Measurements from ENCODE around the gene RBM7.
A peak's percentile ranks its signal among the peaks of the same experiment; 100 is the strongest.

The RBM7 gene

DNA sequence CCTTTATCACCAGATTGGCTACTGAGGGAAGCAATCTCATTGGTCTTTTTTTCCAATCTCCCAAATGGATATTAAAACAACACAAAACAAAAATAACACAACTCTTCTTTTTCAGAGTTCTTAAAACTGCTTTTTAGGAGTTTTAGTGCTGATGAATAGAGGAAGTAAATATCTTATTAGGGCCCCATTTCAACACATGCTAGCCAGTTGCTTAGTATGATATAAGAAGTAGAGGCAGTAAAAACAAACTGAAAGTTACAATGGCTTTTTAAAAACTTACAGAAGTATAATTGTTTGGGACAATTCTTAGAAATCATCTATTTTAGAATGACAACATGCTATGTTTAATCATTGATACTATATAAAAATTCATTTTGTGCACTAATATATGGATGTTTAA, 3.5 kb upstream of the RBM7 start:
- no peak for DNase-seq (ENCODE audit: low spot score)
- no peak for FAIRE-seq

DNA sequence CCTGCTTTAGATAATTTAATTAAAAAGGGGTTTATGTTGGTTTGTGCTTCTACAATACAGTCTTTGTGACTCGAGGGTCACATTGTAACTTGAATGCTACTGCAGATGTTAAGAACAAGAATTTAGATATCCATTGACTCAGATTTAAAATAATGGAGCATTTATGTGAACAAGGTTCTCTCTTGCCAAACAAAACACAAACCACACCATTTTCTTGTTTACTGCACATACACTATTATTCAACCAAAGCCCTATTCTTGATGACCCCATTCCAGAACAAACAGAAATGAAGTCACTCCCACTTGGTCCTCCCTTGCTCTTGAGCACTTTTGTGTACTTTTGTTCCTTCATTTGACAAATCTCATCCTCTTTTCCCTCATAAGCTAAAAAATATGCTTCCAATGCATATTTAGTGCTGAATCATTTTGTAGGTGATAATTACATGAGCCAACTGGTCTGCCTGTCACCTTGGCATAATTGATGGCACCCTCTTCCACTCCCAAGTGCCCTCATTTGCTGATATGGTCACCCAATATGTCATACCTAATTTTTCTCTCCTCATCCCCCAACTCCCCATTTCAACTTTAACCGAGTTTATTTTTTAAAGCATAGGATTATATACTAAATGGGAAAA, 3.0 kb upstream of the RBM7 start:
- DNase-seq (ENCODE audit: low spot score) (no peak), FAIRE-seq (no peak)

DNA sequence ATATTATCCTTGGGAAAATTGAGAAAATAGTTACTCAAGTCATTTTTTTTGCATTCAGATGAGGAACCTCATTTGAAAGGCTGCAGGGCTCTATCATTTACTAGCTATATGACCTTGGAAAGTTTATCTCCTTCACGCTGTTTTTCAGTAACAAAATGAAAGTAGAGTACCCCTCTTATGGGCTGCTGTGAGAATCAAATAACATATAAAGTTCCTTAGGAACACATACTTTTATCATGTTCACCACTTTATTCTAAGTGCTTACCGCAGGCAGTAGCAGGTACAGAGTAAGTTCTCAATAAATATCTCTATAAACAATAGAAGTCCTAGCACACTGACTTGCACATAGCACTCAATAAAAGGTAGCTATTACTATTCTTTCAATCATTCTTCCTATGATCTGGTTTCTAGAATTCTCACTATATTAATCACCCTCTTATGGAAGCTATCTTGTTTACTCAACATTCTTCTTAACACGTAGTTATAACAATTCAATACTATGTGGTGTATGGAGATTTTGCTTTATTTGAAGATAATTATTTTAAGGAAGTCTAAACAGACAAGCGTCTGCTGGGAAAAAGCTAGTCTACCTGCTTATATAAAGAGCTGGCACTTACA, 2.1 kb upstream of the RBM7 start:
- DNase-seq (ENCODE audit: low spot score) (no peak), FAIRE-seq (no peak)

DNA sequence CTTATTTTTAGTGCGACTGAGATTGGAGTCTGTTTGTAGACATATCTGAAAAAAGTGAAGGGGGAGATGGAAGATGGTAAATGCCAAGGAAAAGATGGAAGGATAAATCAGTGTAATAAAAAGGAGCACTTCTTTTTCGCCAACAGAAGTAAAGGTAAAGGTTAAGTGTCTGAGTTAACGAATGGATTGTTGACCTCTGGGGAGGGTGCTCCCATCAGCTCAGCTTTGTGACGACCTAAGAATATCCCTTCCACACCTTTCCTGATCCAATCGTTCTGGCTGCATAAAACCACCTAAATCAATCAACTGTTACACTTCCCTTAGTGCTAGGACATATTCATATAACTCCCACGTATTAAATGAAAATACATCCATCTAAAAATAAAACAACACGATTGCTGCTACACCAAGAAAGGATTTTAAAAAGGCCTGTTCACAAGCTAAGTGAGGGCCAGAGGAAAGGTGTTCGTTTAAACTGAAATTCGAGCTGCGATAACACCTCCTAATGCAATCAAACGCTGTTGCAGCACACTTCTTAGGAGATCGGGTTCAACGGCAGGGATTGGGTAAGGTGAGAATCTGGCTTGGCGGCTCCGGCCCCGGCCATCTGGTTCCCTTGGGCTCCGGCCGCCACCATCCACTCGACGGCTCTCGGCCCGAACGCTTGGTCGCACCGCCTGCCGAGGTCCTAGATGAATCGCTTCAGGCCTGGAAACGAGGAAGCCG, 813 bp upstream of the RBM7 start:
- DNase-seq (ENCODE audit: low spot score), result no peak
- FAIRE-seq, result peak; percentile 52

DNA sequence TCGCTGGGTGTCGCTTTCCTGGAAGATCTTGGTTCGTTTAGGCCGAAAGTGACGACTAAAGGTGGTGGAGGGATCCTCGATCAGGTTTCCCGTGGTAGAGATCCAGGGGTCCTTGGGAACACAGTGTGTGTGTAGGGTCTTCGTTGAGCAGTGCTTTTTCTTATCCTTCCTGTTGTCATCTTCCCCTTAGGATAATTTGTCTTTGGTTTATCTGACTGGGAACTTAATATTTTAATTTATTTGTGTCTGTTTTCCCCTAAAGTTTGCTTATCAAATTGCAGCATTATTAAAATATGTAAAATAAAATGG, 403 bp downstream of the RBM7 start:
- DNase-seq (ENCODE audit: low spot score) (no peak), FAIRE-seq (no peak)

DNA sequence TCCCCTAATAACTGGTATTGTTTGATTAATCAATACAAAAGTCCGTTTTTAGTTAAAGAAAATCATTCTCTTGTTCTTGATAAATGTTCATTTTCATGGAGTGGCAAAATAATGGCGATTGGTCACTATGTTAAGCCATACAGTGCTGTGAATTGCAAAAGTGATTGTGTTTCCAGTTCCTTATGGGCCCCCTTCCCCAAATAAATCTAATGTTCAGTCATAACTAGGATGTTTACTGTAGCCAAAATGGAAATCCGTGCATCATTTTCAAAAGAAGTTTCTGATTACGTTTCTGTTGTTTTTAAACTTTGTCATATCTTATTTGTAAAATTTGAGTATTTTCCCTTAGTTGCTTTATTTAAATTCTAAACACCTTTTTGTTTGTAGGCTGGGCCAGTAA, 845 bp downstream of the RBM7 start:
- FAIRE-seq (no peak), DNase-seq (ENCODE audit: low spot score) (no peak)

DNA sequence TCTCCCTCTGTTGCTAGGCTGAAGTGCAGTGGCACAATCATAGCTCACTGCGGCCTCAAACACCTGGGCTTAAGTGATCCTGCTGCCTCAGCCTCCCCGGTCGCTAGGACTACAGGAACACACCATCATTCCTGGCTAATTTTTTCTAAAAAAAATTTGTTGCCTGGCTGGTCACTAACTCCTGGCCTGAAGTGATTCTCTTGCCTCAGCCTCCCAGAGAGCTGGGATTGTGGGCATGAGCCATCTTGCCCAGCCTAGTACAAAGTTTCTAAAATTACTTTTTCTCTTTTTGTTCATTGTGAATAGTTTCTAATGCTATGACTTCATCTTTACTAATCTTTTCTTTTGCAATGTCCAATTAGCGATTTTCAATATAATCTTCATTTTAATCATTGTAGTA, 12.5 kb downstream of the RBM7 start:
- FAIRE-seq (no peak), DNase-seq (ENCODE audit: low spot score) (no peak)

DNA sequence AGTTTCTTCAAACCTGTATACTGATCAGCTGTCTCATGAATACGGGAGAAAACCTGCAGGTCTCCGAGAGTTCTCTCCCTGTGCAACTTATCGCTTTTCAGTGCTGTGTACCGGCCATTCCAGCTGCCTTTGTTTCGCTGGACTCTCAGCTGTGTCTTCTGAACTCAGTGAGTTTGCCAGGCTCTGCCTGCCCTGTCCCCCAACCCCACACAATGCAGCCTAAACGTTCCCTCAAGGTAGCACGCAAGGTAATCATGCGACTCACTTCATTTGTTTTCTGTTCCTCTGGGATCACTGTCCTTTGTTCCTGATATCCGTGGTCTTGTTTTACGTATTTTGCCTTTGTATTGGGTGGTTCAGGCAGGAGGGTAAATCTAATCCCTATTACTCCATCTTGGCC, 13.5 kb downstream of the RBM7 start:
- no peak for FAIRE-seq

DNA sequence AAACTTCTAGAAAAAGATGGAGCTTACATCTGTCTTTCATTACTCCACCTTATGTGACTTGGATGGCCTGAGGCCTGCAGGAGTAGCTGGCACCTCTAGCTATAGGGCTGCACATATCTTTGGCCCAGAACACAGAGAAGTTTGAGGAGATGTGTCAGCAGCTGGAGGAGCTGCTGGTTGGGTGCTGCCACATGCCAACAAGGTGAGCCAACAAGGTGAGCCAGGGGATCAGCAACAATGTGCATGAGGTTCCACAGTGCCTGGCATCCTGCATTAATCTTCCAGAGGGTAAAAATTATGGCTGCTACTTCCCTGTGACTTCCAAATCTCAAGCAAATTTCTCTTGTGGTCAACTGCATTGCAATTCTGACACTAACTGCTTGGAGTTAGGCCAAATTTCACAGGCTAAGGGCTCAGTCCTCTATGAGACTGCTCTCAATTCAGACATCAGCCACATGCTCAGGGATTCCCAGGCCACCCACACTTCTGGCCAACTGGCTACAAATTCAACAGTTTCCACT, 16.0 kb downstream of the RBM7 start:
- DNase-seq (ENCODE audit: low spot score) (no peak), FAIRE-seq (peak; percentile 48)

More for the DNA sequence above, 13.5 kb downstream of the RBM7 start:
- no peak for DNase-seq (ENCODE audit: low spot score)

DNA sequence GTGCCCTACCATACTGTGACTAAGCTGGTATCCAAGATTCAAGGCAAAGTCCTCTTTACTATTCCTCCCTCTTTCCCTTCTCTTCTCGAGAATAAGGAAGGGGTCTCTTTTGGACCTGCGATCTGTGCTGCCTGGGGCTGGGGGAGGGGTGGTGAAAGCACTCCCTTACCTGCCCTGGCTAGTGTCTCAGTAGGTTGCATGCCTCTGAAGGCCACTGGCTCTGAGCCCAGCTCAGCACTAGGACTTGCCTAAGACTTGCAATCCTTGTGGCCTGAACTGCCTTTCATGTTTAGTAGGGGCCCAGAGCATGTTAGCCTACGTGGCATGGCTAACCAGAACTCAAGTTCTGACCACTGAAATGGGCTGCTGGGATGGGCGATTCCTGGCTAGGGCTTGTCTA, 25.8 kb downstream of the RBM7 start:
- no peak for FAIRE-seq
- no peak for DNase-seq (ENCODE audit: low spot score)

DNA sequence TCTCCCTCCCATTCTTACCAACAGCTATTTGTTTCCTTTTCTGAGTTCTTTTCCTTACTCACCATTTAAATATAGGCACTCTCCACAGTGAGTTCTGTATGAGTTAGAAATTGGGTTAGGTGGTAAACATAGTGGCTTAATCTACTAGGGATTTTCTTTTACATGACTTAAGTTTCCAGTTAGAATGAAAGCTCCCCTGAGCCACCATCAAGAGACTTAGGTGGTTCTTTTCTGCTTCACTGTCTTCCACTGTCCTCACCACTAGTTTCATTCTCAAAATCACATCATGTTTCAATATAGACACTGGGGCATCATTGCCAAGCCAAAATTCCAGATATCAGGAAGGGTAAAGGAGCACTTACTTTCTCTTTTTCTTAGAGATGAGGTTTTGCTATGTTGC, 29.8 kb downstream of the RBM7 start:
- DNase-seq (ENCODE audit: low spot score), result no peak
- FAIRE-seq, result no peak

DNA sequence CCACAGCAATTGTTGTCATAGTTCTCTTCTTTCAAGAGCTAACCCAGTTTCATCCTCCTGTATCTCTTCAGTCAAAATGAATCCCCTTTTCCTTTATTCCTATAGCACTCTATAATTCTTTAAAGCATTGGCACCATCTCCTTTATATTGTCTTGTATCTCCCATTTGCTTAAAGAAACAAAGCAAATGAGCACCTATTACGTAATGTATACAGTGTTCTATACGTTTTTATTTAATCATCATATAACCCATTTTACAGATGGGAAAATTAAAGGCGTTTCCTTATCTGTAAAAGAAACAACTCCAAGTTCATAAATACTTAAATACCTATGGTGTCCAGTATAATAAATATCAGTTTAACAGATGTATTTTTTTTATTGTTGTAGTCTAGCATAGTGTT, 32.4 kb downstream of the RBM7 start:
- FAIRE-seq, result no peak
- no peak for DNase-seq (ENCODE audit: low spot score)

DNA sequence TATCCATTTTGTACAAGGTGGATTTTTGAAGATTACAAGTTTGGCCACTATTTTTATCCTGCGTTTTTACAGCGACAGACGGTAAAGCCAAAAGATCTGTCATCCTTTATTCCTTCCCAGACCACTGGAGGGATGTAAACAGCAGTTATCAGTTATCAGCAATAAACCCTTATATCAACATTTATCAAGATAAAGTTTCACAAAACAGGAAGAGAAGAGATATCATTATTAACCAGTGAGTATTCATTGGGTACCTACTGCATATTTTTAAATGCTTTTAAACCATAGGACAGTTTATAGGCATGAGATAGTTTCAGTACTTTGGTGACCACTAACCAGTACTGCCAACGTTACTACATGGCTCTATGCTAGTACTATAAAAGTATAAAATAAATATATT, 32.9 kb downstream of the RBM7 start:
- DNase-seq (ENCODE audit: low spot score) (no peak), FAIRE-seq (no peak)

DNA sequence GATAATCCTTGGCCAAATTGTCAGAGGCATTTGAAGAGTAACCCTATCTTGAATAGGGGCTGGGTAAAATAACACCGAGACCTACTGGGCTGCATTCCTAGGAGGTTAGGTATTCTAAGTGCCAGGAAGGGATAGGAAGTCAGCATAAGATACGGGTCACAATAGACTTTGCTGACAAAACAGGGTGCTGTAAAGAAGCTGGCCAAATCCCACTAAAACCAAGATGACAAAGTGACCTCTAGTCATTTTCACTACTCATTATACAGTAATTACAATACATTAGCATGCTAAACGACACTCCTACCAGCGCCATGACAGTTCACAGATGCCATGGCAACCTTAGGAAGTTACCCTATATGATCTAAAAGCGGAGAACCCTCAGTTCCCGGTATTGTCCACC, 37.8 kb downstream of the RBM7 start:
- FAIRE-seq (no peak), DNase-seq (ENCODE audit: low spot score) (no peak)

DNA sequence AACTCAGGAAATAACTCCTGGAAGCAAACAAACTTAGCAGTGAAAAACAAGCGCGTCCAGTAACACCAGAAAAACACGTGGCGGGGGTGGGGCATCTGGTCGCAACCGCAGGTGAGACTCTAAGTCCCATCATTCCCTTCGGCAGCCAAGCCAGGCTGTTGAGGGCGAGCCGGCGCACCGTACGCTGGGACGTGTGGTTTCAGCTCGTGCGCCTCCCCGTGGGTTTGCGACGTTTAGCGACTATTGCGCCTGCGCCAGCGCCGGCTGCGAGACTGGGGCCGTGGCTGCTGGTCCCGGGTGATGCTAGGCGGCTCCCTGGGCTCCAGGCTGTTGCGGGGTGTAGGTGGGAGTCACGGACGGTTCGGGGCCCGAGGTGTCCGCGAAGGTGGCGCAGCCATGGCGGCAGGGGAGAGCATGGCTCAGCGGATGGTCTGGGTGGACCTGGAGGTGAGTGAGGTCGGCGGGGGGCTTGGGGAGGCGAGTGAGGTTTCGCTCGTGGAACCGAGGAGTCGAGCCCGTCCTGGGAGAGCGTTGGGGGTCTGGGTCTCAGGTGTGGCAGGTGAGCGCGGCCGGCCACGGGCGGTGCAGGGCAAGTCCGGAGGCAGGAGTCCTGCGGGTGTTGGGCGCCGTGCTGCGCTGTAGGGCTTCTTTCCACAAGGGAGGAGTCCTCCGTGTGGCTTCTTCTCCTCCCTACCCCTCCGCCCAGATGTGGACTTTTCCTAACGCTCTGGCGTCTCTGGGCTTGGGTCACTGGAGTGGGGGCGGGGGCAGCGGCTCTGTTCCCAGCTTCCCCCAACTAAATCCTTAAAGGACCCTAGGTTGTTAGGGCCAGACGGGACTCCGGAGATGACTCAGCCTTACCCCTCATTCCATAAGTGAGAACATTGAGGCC, 39.0 kb downstream of the RBM7 start, which contains the start of gene REXO2:
TSS of gene REXO2 (plus strand) at position 239 of the 892 bp plus-strand sequence. CDS start at position 301, 62 bp downstream.
- DNase-seq (ENCODE audit: low spot score) (peak; percentile 99), FAIRE-seq (peak; percentile 98)

DNA sequence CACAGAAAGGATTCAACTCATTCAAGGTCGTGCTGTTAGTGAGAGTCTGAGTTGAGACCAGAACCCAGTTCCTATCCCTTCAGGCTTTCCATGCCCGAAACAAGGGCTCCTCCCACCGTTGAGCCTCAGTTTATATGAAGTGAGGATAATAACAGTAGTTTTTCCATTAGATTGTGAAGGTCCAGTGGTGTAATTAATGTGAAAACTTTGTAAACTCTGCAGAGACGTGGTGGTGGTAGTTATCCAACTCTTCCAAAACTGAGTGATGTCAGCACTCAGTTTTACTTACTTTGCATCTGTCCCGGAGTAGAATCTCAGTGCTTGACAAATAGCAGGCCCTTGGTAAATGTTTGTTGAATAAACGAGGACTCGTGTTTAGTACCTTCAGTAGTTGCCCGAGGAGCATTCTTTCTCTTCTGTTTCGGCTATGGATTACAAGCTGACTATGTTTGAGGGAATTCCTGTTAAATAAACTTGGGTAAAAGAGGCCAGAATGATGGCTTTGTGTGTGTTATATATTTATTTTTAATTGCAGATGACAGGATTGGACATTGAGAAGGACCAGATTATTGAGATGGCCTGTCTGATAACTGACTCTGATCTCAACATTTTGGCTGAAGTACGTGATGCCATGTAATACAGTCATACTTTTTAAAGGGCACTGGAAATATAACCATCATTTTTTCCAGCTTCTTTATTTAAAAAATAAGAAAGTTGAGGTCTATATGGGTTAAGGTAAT, 39.8 kb downstream of the RBM7 start:
- FAIRE-seq (no peak), DNase-seq (ENCODE audit: low spot score) (no peak)

DNA sequence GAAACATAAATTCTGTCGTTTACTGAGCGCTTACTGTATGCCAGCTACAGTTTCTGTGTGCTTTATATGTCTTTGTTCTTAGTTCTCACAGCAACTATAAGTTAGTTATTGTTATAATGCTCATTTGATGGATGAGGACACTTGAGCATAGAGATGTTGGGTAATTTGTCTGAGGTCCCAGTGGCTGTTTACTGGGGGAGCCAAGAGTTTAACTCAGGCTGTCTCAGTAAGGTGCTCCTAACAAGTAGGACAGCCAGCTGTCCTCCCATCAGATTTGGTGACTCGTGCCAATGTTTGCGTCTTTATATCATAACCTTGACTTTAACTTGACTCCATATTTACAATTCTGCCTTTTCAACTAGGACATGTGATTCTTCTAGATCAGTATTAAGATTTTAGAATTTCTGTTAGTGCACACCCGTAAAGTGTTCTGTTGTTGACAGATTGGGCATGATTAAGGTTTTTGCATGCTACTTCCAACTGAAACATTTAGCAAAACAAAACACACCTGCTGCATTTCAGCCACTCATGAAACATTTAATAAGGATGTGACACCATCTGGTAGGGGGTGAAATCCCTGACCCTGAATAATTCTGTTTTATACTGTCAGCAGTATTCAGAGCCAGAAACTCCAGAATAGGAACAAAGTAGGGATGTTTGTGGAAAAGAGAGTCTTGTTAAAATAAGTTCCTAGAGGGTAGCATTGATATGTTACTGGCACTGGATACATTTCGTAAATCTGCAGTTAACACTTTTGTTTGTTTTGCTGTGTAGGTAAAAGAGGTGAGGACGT, 40.7 kb downstream of the RBM7 start:
- FAIRE-seq, result peak; percentile 42
- DNase-seq (ENCODE audit: low spot score), result no peak

DNA sequence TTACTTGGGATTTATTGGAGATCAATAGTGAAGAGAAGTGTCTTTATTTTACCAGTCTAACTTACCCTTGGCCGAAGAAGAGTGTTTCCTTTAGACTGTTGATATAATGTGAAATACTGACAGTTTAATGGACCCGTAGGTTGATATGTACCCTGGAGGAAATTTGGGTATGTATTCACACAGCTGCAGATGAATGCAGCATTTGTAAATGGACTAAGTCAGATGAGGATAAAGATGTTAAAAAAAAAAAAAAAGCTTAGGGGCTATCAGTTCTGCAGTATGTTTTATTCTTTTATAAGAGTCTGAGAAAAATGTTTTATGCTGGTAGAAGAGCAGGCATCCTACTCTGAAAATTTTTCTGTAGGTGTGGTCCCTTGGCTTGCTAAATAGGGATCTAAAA, 41.5 kb downstream of the RBM7 start:
- no peak for DNase-seq (ENCODE audit: low spot score)
- FAIRE-seq, result no peak

DNA sequence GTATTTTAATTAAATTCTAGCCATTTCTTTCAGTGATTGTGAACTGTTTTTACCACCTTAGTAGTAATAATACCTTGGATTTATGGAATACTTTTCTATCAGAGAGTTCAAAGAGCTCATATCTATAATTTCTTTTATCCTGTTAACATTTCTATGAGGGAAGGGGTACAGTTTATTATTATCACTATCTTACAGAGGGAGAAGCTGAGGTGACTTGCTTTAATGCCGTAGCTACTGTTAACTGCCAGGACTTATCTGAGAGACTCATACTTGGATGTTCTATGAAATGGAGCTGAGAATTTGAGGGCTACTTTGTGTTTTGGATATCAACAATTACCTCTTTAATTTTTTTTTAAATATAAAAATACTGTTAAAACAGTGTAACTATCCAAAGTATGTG, 42.1 kb downstream of the RBM7 start:
- FAIRE-seq (no peak), DNase-seq (ENCODE audit: low spot score) (no peak)

DNA sequence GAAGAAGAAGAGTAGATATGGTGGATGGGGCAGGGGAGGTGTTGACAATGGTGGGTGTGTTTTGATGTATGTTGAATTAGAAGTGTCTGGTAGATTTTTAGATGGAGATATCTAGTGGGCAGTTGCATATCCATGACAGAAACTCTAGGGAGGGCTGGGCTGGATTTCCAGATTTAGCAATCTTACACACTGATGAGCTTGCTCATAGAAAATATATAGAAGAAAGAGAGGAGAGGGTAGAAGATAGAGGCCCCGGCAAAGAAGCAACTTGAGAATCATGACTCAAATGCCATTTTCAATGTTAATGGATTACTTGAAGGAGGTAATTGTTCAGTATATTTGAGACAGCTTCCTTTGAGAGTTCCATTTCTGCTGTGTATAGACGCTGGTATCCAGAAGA, 47.0 kb downstream of the RBM7 start:
- DNase-seq (ENCODE audit: low spot score), result no peak
- no peak for FAIRE-seq

Measured in urothelium cell line (cell line).